ENCODE results near the gene SPATA2.

DNA sequence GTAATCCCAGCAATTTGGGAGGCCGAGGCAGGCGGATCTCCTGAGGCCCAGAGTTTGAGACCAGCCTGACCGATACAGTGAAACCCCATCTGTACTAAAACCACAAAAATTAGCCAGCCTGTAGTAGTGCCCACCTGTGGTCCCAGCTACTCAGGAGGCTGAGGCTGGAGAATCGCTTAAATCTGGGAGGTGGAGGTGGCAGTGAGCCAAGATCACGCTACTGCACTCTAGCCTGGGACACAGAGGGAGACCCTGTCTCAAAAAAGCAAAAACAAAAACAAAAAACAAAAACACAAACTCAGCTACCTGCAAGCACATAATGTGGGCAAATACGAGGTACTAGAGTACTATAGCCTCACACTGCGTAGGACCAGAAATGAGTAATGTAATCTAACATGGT, 3.7 kb upstream of the SPATA2 start:
- TF ChIP-seq, protein P1, sequence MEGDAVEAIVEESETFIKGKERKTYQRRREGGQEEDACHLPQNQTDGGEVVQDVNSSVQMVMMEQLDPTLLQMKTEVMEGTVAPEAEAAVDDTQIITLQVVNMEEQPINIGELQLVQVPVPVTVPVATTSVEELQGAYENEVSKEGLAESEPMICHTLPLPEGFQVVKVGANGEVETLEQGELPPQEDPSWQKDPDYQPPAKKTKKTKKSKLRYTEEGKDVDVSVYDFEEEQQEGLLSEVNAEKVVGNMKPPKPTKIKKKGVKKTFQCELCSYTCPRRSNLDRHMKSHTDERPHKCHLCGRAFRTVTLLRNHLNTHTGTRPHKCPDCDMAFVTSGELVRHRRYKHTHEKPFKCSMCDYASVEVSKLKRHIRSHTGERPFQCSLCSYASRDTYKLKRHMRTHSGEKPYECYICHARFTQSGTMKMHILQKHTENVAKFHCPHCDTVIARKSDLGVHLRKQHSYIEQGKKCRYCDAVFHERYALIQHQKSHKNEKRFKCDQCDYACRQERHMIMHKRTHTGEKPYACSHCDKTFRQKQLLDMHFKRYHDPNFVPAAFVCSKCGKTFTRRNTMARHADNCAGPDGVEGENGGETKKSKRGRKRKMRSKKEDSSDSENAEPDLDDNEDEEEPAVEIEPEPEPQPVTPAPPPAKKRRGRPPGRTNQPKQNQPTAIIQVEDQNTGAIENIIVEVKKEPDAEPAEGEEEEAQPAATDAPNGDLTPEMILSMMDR (IDR thresholded peaks at IDR 0.05) = no peak
- TF ChIP-seq POLR2A (IDR thresholded peaks at IDR 0.05) (no peak), POLR2AphosphoS5 (IDR thresholded peaks at IDR 0.05; ENCODE audit: insufficient read depth in 1 of 2, low read depth in 1 of 2) (no peak)
